H1 (cell line): ENCODE measurements around the gene UIMC1. TPM values are rescaled to one million over a fixed set of nuclear protein-coding genes. Genes with fewer than 3 reads are reported as not detected.

Experiments used
- CTCF ChIA-PET: fragments of 300-600 bp; sonication (Branson Sonifier 250); formaldehyde crosslinking; loops from one replicate; lab custom pipeline; 2021; ENCODE audit not compliant: partially characterized antibody; lab: Charles Lee
- POLR2A ChIA-PET: fragments of 300-600 bp; sonication (Branson Sonifier 250); formaldehyde crosslinking; loops from one replicate; lab custom pipeline; 2021; ENCODE audit warnings: inconsistent platforms; ENCODE audit not compliant: partially characterized antibody; lab: Charles Lee
- DNase-seq, 2 experiments: peaks; one replicate each; pipeline versions ENCODE4 v3.0.0 to v3.0.0-alpha.2; 2010 to 2022; ENCODE audit warnings: low spot score in 2 of 2, low read depth in 1 of 2, mixed read lengths in 1 of 2
- FAIRE-seq: peaks from 2 replicates; lab custom pipeline; 2011; peaks lifted over from hg19 to GRCh38; lab: Jason Lieb, UNC
- H2AFZ ChIP-seq: 2 replicates; pipeline ENCODE4 v1.8.1; 2012; ENCODE audit warnings: low read length, inconsistent platforms
- H2AK5ac ChIP-seq: 2 replicates; pipeline ENCODE4 v1.6.1; 2013; ENCODE audit warnings: low read depth, low read length
- H2BK120ac ChIP-seq: replicated peaks from 2 replicates; pipeline ENCODE3; 2013; ENCODE audit warnings: low read depth, low read length, inconsistent platforms
- H2BK12ac ChIP-seq: 2 replicates; pipeline ENCODE4 v1.6.1; 2013; ENCODE audit warnings: low read depth, low read length
- H2BK15ac ChIP-seq: 2 replicates; pipeline ENCODE4 v1.6.1; 2013; ENCODE audit warnings: low read length
- H2BK20ac ChIP-seq: 2 replicates; pipeline ENCODE4 v1.6.1; 2013; ENCODE audit warnings: low read length
- H2BK5ac ChIP-seq: 2 replicates; pipeline ENCODE4 v1.6.1; 2013; ENCODE audit warnings: low read depth, low read length
- H3K14ac ChIP-seq: 2 replicates; pipeline ENCODE4 v1.6.1; 2013; ENCODE audit warnings: inconsistent platforms; ENCODE audit not compliant: insufficient read length
- H3K18ac ChIP-seq: 2 replicates; pipeline ENCODE4 v1.6.1; 2013; ENCODE audit warnings: low read length; ENCODE audit errors: extremely low read depth
- H3K23ac ChIP-seq: 2 replicates; pipeline ENCODE4 v1.6.1; 2013; ENCODE audit warnings: inconsistent platforms; ENCODE audit not compliant: insufficient read length
- H3K23me2 ChIP-seq: 2 replicates; pipeline ENCODE4 v1.6.1; 2013; ENCODE audit warnings: low read depth, low read length
- H3K27ac ChIP-seq: 2 replicates; pipeline ENCODE4 v1.6.1; 2011; ENCODE audit warnings: low read depth, low read length, inconsistent platforms
- H3K27me3 ChIP-seq, 4 experiments: replicated peaks in 1 of 4; 1 replicate in 1 of 4; 2 replicates in 3 of 4; pipeline versions ENCODE4 v1.6.1 to v1.8.1; 2011 to 2013; ENCODE audit warnings: low read length in 3 of 4, mild to moderate bottlenecking in 3 of 4, inconsistent platforms in 2 of 4, mixed read lengths in 2 of 4, moderate library complexity in 1 of 4; ENCODE audit not compliant: control insufficient read depth in 3 of 4, insufficient read depth in 3 of 4; ENCODE audit errors: extremely low read depth in 1 of 4
- H3K36me3 ChIP-seq, 4 experiments: 2 replicates each; pipeline versions ENCODE4 v1.6.1 to v1.8.1; 2011 to 2013; ENCODE audit warnings: mild to moderate bottlenecking in 4 of 4, low read length in 3 of 4, moderate library complexity in 2 of 4, control low read depth in 1 of 4, inconsistent platforms in 1 of 4; ENCODE audit not compliant: insufficient read depth in 4 of 4, control insufficient read depth in 2 of 4
- H3K4ac ChIP-seq: replicated peaks from 2 replicates; pipeline ENCODE3; 2013; ENCODE audit warnings: low read length, low read depth, mixed read lengths, inconsistent platforms; ENCODE audit not compliant: insufficient read length
- H3K4me1 ChIP-seq, 4 experiments: replicated peaks in 1 of 4; 1 replicate in 1 of 4; 2 replicates in 3 of 4; pipeline versions ENCODE4 v1.6.1 to v1.8.1; 2011 to 2013; ENCODE audit warnings: low read length in 3 of 4, inconsistent platforms in 2 of 4, mixed read lengths in 1 of 4; ENCODE audit not compliant: insufficient read depth in 4 of 4, control insufficient read depth in 3 of 4
- H3K4me2 ChIP-seq, 2 experiments: 2 replicates each; pipeline versions ENCODE4 v1.6.1 to v1.8.1; 2011 to 2013; ENCODE audit warnings: low read depth in 2 of 2, low read length in 2 of 2, control low read depth in 1 of 2, inconsistent platforms in 1 of 2, mild to moderate bottlenecking in 1 of 2; ENCODE audit not compliant: insufficient read depth in 1 of 2
- H3K4me3 ChIP-seq, 4 experiments: fragments of 200-600, 300-600 bp in 1 of 4; sonication (generic), shearing (Covaris generic), sonication (Bioruptor Twin) in 1 of 4; 2 replicates each; pipeline versions ENCODE4 v1.5.1 to v1.8.1; 2011 to 2016; ENCODE audit warnings: low read length in 4 of 4, low read depth in 3 of 4, control low read depth in 2 of 4, inconsistent platforms in 2 of 4, mild to moderate bottlenecking in 2 of 4, mixed read lengths in 1 of 4, moderate library complexity in 1 of 4; ENCODE audit not compliant: insufficient read depth in 2 of 4; ENCODE audit errors: extremely low read depth in 1 of 4
- H3K56ac ChIP-seq: replicated peaks from 2 replicates; pipeline ENCODE3; 2013; ENCODE audit warnings: low read depth, mild to moderate bottlenecking, mixed read lengths, low read length, inconsistent platforms; ENCODE audit not compliant: insufficient read length
- H3K79me1 ChIP-seq: 2 replicates; pipeline ENCODE4 v1.6.1; 2013; ENCODE audit warnings: low read depth, low read length, control low read depth
- H3K79me2 ChIP-seq, 2 experiments: 2 replicates each; pipeline versions ENCODE4 v1.6.1 to v1.8.1; 2012 to 2013; ENCODE audit warnings: low read length in 2 of 2, mild to moderate bottlenecking in 2 of 2, inconsistent platforms in 1 of 2; ENCODE audit not compliant: insufficient read depth in 2 of 2, control insufficient read depth in 1 of 2
- H3K9ac ChIP-seq, 4 experiments: replicated peaks in 1 of 4; 1 replicate in 1 of 4; 2 replicates in 3 of 4; pipeline versions ENCODE4 v1.6.1 to v1.8.1; 2011 to 2013; ENCODE audit warnings: low read depth in 3 of 4, low read length in 3 of 4, control low read depth in 2 of 4, mild to moderate bottlenecking in 2 of 4, moderate library complexity in 2 of 4, inconsistent platforms in 1 of 4; ENCODE audit errors: extremely low read depth in 1 of 4
- H3K9me3 ChIP-seq, 2 experiments: 2 replicates each; pipeline versions ENCODE4 v1.6.1 to v1.8.1; 2012 to 2013; ENCODE audit warnings: mild to moderate bottlenecking in 2 of 2, moderate library complexity in 2 of 2, control low read depth in 1 of 2, inconsistent platforms in 1 of 2, low read depth in 1 of 2, low read length in 1 of 2, mixed read lengths in 1 of 2; ENCODE audit not compliant: insufficient read depth in 2 of 2
- H4K20me1 ChIP-seq, 2 experiments: replicated peaks in 1 of 2; 2 replicates each; pipeline versions ENCODE3 to v1.8.1; 2011 to 2013; ENCODE audit warnings: inconsistent platforms in 2 of 2, low read length in 2 of 2, mild to moderate bottlenecking in 1 of 2; ENCODE audit not compliant: insufficient read depth in 2 of 2, control insufficient read depth in 1 of 2
- H4K5ac ChIP-seq: 2 replicates; pipeline ENCODE4 v1.6.1; 2013; ENCODE audit warnings: low read length, low read depth, mixed read lengths, inconsistent platforms; ENCODE audit not compliant: insufficient read length
- H4K8ac ChIP-seq: 2 replicates; pipeline ENCODE4 v1.8.0; 2013; ENCODE audit warnings: mild to moderate bottlenecking, moderate library complexity, low read length, inconsistent platforms; ENCODE audit not compliant: insufficient read depth; ENCODE audit errors: extremely low read depth
- H4K91ac ChIP-seq: replicated peaks from 2 replicates; pipeline ENCODE3; 2013; ENCODE audit warnings: low read length, mixed read lengths, inconsistent platforms; ENCODE audit not compliant: insufficient read length
- CBX5 ChIP-seq: fragments of 300-800, 300-1000 bp; sonication (generic); IDR thresholded peaks from 2 replicates; pipeline ENCODE4 v1.7.1; 2016; ENCODE audit warnings: antibody characterized with exemption, low read length, low read depth
- EZH2 ChIP-seq: fragments of 200-600 bp; sonication (generic); IDR thresholded peaks from 2 replicates; pipeline ENCODE4 v1.7.1; 2012; ENCODE audit warnings: low read depth, mild to moderate bottlenecking, moderate library complexity, low read length, inconsistent platforms; ENCODE audit not compliant: severe bottlenecking
- GTF2F1 ChIP-seq: IDR thresholded peaks from 2 replicates; pipeline ENCODE4 v1.6.1; 2012; ENCODE audit warnings: low read depth, low read length, improper control_type of control experiment, borderline replicate concordance
- HDAC6 ChIP-seq: IDR thresholded peaks from one replicate; pipeline ENCODE4 v1.7.1; 2012; ENCODE audit warnings: low read depth, mild to moderate bottlenecking, inconsistent platforms, low read length, moderate library complexity
- NANOG ChIP-seq: IDR thresholded peaks from 2 replicates; pipeline ENCODE4 v1.6.1; 2011; ENCODE audit warnings: low read length, low read depth, mild to moderate bottlenecking, inconsistent platforms; ENCODE audit not compliant: insufficient read depth, poor library complexity, severe bottlenecking
- SAP30 ChIP-seq: fragments of 300-600 bp; sonication (generic); IDR thresholded peaks from 2 replicates; pipeline ENCODE4 v1.7.1; 2012; ENCODE audit warnings: low read length, moderate library complexity, mild to moderate bottlenecking, inconsistent platforms; ENCODE audit not compliant: insufficient read depth, insufficient replicate concordance
- SP1 ChIP-seq: IDR thresholded peaks from 2 replicates; pipeline ENCODE4 v1.6.1; 2011; ENCODE audit warnings: low read depth, low read length
- SRF ChIP-seq: IDR thresholded peaks from 2 replicates; pipeline ENCODE4 v1.6.1; 2011; ENCODE audit warnings: mild to moderate bottlenecking, low read depth, low read length, moderate library complexity
- WGBS, 2 experiments: shearing (Covaris generic) in 1 of 2; methylation state at CpG; one replicate each; pipeline versions ENCODE4 v1.1.6 to v1.1.7; 2013 to 2015; ENCODE audit warnings: low lambda C conversion rate in 2 of 2, mixed read lengths in 2 of 2, inconsistent platforms in 1 of 2, low coverage in 1 of 2, missing lambda C conversion rate in 1 of 2; ENCODE audit not compliant: insufficient replicate concordance in 2 of 2, insufficient coverage in 1 of 2, insufficient read length in 1 of 2; ENCODE audit errors: extremely low coverage in 1 of 2, missing lambda C conversion rate in 1 of 2; 5-methylcytosine and 5-hydroxymethylcytosine counted together
- polyA plus RNA-seq, 7 experiments: library from polyadenylated mRNA; depleted of rRNA in 3 of 7; stranded (reverse) in 5 of 7; unstranded in 2 of 7; fragments of >200 nt in 5 of 7; fragments of 200-250 nt in 2 of 7; gene quantifications; 1 replicate in 5 of 7; 2 replicates in 1 of 7; 4 replicates in 1 of 7; pipeline versions ENCODE4 v1.2.1 to v1.2.3, GENCODE V29; 2011 to 2013; ENCODE audit warnings: missing spikeins in 2 of 7, mixed read lengths in 2 of 7
- total RNA-seq: library from RNA; stranded (reverse); fragmentation: NEBNext Ultra II Directional; extraction: Animal tissue kit (Norgen Biotek cat#: 25700); gene quantifications from 2 replicates; pipeline ENCODE4 v1.2.1, GENCODE V29; 2021

Gene UIMC1
- total and polyA plus RNA-seq, 2 of the 8 experiments (the other 6 are each of a cell fraction or from before 2014, with no cell fraction given): 12.8 to 43.7 TPM

DNA sequence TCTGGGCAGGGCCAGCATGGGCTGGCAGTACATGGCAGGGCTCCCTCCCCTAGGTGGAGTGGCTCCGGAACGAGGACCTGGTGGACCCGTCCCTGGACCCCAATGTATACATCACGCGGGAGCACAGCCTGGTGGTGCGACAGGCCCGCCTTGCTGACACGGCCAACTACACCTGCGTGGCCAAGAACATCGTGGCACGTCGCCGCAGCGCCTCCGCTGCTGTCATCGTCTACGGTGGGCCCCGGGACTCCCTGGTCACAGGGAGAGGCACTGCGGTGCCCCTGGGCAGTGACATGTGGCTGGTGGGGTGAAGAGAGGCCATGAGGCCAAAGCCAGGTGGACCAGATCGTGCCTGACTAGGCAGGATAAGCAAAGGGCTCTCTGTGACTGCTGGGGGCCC lies 137.8 kb downstream of the UIMC1 start:
- Histone ChIP-seq H4K91ac (peak overlapping the region; percentile 95), H2BK5ac (peak overlapping the region; percentile 76), H2AFZ (no peak overlapping the region), H3K4me1 (peaks cover 0 to 23% (median 14%) of the 10 kb centered on the region in 4 experiments; a peak in 6 of 7 replicates), H3K4ac (peak overlapping the region; percentile 85), H3K4me3 (no peak overlapping the region), H3K27ac (no peak overlapping the region), H3K4me2 (no peak overlapping the region), H3K9ac (no peak overlapping the region), H2BK15ac (peak overlapping the region; percentile 83; the same call in 1 of the 2 replicates), H3K27me3 (no peaks in the 10 kb centered on the region), H3K9me3 (no peaks in the 10 kb centered on the region), H3K23ac (no peak overlapping the region), H3K79me2 (no peaks in the 10 kb centered on the region), H4K8ac (peak overlapping the region; percentile 5; the same call in 1 of the 2 replicates), H2BK20ac (peak overlapping the region; percentile 23; the same call in 1 of the 2 replicates), H3K79me1 (no peaks in the 10 kb centered on the region), H3K36me3 (no peaks in the 10 kb centered on the region), H3K14ac (no peak overlapping the region), H2BK120ac (peak overlapping the region; percentile 43), H4K5ac (peak overlapping the region; percentile 52), H2AK5ac (no peak overlapping the region), H2BK12ac (no peak overlapping the region), H3K56ac (no peak overlapping the region), H4K20me1 (no peaks in the 10 kb centered on the region), H3K23me2 (no peaks in the 10 kb centered on the region), H3K18ac (peak overlapping the region; percentile 71; the same call in 1 of the 2 replicates)
- POLR2A ChIA-PET: no interaction called here
- FAIRE-seq (no peak), DNase-seq (no peak)
- 84% methylated on average over 11 of the region's 20 CpGs; no CpG with 5 or more reads in 1 of the 2 experiments for WGBS, 2 experiments
- TF ChIP-seq NANOG: no peak
- no peak for TF ChIP-seq SP1
- no peak for TF ChIP-seq SAP30
- TF ChIP-seq HDAC6: no peak
- TF ChIP-seq CBX5: no peak
- TF ChIP-seq EZH2: no peak
- TF ChIP-seq SRF: no peak
- TF ChIP-seq GTF2F1: no peak
- CTCF ChIA-PET: interaction anchor here (0.5 to 2.9 kb wide), 5 partner anchors 11 to 169 kb away, joined by 3 to 34 read pairs (median 4); partner anchors contain the start of gene HK3
